Peyer's patch (tissue), 4 donors: ENCODE data around the gene DGKH.

Source experiments
- CTCF ChIP-seq, 6 experiments: fragments of 450-650 bp in 4 of 6; fragments of 200-600 bp in 2 of 6; sonication (generic) in 1 of 6; IDR thresholded peaks; one replicate each; pipeline ENCODE4 v1.5.1; 2017 to 2019; ENCODE audit warnings: antibody characterized with exemption in 6 of 6, mild to moderate bottlenecking in 3 of 6, moderate library complexity in 1 of 6
- POLR2A ChIP-seq, 2 donors: fragments of 450-650 bp; IDR thresholded peaks; one replicate each; pipeline ENCODE4 v1.5.1; 2017; ENCODE audit warnings: antibody characterized with exemption in 2 of 2, mild to moderate bottlenecking in 2 of 2, moderate library complexity in 2 of 2

GRCh38 chr13:42073683-42074082 is 25.2 kb downstream of the DGKH start:
- no peak for TF ChIP-seq CTCF (IDR thresholded peaks at IDR 0.05)
- TF ChIP-seq POLR2A (IDR thresholded peaks at IDR 0.05) = no peak
